OCI-LY3 (cell line): ENCODE results near the gene CHN2.

Experiments used
- CTCF ChIP-seq: fragments of 200-600, 300-600 bp; sonication (generic); IDR thresholded peaks from 2 replicates; pipeline ENCODE4 v1.5.1; 2014; ENCODE audit warnings: antibody characterized with exemption, low read length, low read depth
- EZH2phosphoT487 ChIP-seq: fragments of 200-600 bp; shearing (Covaris generic); IDR thresholded peaks from 2 replicates; pipeline ENCODE4 v1.6.1; 2018; ENCODE audit warnings: antibody characterized with exemption, mixed run types, low read depth

DNA sequence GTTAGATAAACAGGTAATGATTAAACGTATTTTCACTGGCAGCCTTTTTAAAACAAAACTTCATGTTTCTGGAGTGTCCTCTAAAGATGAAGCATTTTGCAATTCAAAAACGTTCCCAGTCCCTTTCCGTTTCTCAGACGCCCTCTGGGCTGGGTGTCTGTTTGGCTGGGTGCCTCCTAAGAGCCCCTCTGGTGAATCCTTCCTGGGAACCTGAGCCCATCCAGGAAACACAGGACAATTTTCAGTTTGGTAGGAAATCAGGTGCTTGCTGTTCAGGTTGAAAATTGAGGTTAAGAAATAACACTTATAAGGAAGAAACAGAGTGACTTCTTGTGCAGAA lies 76.7 kb downstream of the CHN2 start:
- TF ChIP-seq EZH2phosphoT487, result no peak
- no peak for TF ChIP-seq CTCF
